ENCODE data around the gene AP3D1. TPM values are rescaled to one million over a fixed set of nuclear protein-coding genes. Genes with fewer than 3 reads are reported as not detected.
A peak's percentile ranks its signal among the peaks of the same experiment; 100 is the strongest.
"Not testable (repeated sequence)": the region's sequence is repeated elsewhere in the genome, so short reads cannot be mapped to it uniquely, and the experiment has no call there.

The AP3D1 gene
- 100 to 1,000 TPM in 1 of 4 donors, 10 to 100 TPM in 3; 66.7 to 107 (median 79.6) TPM for total RNA-seq

DNA sequence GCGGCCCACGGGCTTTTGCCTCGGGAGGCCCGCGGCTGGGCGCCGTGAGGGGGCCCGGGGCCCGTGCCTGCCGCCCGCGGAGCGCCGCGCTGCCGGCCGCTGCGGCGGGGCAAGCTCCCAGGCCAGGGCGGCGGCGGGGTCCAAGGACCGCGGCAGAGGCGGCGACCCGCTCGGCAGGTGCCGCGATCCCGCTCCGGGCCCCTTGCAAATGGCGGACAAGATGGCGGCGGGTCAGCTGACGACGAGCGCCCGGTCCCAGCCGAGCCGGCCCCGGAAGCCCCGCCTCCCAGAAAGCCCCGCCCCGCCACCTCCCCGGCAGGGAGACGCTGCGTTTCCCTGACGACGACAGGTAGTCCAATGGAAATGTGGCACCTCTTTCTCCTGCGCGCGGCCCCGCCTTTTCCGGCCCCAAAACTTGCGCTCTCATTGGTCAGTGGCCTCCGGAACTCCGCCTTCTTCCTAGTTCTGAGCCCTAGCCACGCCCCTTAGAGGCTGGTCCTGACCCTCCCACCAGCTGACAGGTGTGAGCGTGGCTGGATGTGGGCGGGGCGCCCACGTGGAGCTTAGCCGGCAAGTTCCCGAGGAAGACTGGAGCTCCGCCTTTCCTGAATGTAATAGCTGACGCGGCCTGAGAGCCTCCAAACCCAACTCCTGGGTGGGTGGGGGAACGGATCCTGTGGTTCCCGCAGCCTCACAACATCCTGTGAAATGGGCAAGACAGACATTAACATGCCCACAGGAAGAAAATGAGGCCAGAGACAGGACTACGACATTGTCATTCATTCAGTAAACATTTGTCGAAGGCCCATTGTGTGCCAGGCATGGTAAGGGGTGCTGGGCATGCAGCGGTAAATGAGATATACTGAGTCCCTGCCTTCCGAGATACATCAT lies at the start of gene AP3D1:
Gene AP3D1 (minus strand): TSS at position 228 of the 891 bp plus-strand sequence. CDS start 232 bp downstream, outside the sequence.
- DNase-seq (ENCODE audit: low spot score) (peak; percentile 98), ATAC-seq (ENCODE audit: low FRiP score) (peak; percentile 96)
- TF ChIP-seq, protein P1, sequence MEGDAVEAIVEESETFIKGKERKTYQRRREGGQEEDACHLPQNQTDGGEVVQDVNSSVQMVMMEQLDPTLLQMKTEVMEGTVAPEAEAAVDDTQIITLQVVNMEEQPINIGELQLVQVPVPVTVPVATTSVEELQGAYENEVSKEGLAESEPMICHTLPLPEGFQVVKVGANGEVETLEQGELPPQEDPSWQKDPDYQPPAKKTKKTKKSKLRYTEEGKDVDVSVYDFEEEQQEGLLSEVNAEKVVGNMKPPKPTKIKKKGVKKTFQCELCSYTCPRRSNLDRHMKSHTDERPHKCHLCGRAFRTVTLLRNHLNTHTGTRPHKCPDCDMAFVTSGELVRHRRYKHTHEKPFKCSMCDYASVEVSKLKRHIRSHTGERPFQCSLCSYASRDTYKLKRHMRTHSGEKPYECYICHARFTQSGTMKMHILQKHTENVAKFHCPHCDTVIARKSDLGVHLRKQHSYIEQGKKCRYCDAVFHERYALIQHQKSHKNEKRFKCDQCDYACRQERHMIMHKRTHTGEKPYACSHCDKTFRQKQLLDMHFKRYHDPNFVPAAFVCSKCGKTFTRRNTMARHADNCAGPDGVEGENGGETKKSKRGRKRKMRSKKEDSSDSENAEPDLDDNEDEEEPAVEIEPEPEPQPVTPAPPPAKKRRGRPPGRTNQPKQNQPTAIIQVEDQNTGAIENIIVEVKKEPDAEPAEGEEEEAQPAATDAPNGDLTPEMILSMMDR (IDR thresholded peaks at IDR 0.05), result no peak

DNA sequence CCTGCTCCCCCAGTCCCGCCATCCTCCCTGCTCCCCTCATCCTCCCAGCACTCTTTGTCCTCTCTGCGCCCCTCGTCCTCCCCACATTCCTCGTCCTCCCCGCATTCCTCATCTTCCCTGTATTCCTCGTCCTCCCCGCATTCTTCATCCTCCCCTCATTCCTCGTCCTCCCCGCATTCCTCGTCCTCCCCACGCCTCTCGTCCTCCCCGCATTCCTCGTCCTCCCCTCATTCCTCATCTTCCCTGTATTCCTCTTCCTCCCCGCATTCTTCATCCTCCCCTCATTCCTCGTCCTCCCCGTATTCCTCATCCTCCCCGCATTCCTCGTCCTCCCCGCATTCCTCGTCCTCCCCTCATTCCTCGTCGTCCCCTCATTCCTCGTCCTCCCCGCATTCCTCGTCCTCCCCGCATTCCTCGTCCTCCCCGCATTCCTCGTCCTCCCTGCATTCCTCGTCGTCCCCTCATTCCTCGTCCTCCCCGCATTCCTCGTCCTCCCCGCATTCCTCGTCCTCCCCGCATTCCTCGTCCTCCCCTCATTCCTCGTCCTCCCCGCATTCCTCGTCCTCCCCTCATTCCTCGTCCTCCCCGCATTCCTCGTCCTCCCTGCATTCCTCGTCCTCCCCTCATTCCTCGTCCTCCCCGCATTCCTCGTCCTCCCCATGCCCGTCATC lies 49.4 kb upstream of the AP3D1 start:
- not testable (repeated sequence) for ATAC-seq (ENCODE audit: low FRiP score); DNase-seq (ENCODE audit: low spot score)

DNA sequence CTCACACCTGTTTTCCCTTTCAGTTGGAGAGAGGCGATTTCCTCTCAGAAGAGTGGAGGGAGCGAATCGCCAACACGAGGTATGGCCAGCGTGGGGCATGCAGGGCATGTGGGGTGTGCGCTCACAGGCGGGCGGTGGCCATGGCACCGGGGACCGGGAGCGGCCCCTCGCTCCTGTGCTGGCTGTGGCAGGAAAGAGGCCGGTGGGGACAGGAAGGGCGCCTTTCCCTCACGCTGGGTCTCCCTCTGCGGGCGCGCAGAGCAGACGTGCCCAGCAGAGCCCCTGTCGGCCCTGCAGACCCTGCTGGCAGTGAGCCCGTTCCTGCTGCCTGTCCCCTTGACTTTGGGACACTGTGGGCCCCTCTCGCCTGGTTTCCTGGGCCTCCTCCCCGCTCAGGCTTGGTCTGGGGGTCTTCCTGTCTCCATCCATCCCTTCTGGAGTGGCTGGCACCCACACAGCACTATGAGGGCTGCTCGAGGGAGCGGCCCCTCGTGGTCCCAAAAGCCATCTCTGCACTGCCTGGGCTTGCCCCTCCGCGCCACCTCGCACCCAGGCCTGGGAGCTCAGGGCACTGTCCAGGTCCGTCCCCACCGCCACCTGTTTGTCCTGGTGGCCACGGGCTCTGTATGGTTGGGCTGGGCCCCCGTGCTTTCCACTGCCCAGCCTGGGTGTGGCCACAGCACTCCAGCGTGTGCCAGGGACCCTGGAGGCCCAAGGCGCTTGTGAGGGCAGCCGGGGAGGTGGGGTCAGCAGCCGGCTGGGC lies 48.7 kb upstream of the AP3D1 start:
- TF ChIP-seq, protein P1 (IDR thresholded peaks at IDR 0.05), result no peak
- no peak for ATAC-seq (ENCODE audit: low FRiP score)
- DNase-seq (ENCODE audit: low spot score), result no peak

DNA sequence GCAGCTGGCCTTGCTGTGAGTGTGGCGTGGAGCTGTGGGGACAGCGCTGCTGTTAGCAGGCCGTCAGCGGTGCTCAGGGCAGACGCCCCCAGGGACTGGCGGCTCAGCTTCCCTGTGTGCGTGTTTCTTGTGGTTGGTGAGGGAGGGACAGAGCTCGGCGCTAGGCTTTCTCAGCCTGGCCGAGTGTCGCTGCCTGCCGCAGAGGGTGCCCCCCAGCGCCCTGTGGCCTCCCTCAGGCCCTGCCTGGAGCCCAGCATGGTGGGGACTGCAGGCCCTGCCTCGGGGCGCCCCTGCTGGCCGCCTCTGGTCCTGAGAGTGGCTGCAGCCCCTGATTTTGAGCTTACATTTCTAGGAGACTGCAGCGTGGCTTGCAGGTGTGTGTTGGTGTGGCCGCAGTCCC lies 47.8 kb upstream of the AP3D1 start:
- TF ChIP-seq, protein P1 (IDR thresholded peaks at IDR 0.05), result no peak
- DNase-seq (ENCODE audit: low spot score) (no peak), ATAC-seq (ENCODE audit: low FRiP score) (no peak)

DNA sequence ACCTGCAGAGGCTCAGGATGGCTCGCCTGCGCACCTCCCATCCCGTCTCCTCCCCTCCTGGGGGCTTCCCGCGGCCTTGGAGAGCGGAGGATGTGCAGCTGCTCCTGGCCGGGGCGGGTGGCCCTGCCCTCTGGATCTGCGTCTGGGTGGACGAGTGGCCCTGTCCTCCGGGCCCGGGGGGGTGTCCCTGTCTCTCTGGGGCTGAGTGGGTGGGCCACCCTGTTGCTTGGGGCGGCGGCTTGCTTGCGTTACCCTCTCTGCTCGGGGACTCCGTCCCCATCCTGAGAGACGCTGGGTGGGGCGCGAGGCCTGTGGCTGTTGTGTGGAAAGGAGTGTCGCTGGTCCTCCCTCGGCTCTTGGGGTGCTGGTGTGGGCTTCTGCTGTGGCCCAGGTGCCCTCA lies 47.0 kb upstream of the AP3D1 start:
- ATAC-seq (ENCODE audit: low FRiP score), result no peak
- DNase-seq (ENCODE audit: low spot score), result no peak
- TF ChIP-seq, protein P1 (IDR thresholded peaks at IDR 0.05), result no peak

DNA sequence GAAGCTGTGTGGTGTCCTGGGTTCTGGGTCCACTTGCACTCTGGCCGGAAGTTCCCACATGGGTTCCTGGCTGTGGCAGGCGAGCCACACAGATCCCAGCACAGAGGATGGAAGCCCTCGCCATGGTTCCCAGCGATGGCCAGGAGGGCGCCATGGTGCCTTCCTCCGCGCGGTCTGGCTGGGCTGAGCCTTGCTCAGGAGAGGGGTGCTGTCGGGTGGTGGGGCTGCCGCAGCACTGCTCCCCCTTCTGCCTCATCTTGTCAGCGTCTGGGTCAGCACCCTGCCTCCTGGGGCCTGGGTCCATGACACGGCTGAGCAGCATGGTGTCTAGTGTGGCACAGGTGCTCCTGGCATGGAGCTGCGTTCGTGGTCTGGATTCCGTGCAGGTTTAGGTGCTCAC lies 45.9 kb upstream of the AP3D1 start:
- ATAC-seq (ENCODE audit: low FRiP score) (no peak), DNase-seq (ENCODE audit: low spot score) (no peak)
- TF ChIP-seq, protein P1 (IDR thresholded peaks at IDR 0.05), result no peak

DNA sequence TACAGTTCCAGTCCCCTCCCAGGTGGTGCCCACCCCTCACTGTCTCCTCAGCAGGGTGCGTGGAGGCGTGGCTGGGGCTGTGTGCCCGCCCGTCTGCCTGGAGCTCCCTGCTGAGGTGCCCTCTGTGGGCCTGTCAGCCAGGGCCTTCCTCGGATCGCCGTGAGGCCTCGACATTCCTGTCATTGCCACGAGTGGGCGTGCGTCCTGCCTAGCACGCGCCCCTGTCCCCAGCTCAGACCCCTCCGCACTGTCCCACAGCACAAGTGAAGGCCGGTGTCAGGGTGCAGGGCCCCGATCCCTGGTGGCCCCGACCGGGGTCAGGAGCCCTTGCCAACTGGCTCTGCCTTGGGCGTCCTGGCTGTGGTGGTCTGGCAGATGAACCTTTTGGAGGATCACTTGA lies 44.5 kb upstream of the AP3D1 start:
- DNase-seq (ENCODE audit: low spot score), result no peak
- TF ChIP-seq, protein P1 (IDR thresholded peaks at IDR 0.05), result no peak
- no peak for ATAC-seq (ENCODE audit: low FRiP score)

Measured in omental fat pad (tissue), 4 donors.